H9 (cell line): ENCODE results near the gene LDLRAD4. TPM values are rescaled to one million over a fixed set of nuclear protein-coding genes. Genes with fewer than 3 reads are reported as not detected.

Source experiments
- DNase-seq: peaks from one replicate; pipeline ENCODE4 v3.0.0-alpha.2; 2017
- H2AFZ ChIP-seq: one replicate; pipeline ENCODE4 v1.6.1; 2013; ENCODE audit warnings: mild to moderate bottlenecking, low read length, control low read depth, moderate library complexity
- H2AK5ac ChIP-seq: 2 replicates; pipeline ENCODE4 v1.6.1; 2013; ENCODE audit warnings: low read length, control low read depth, mixed read lengths; ENCODE audit not compliant: insufficient read length
- H2BK120ac ChIP-seq: one replicate; pipeline ENCODE4 v1.6.1; 2013; ENCODE audit warnings: low read depth, mild to moderate bottlenecking, low read length, control low read depth, inconsistent platforms; ENCODE audit not compliant: poor library complexity, severe bottlenecking
- H2BK12ac ChIP-seq: 2 replicates; pipeline ENCODE4 v1.6.1; 2013; ENCODE audit warnings: low read length, control low read depth, mixed read lengths, low read depth; ENCODE audit not compliant: insufficient read length
- H2BK15ac ChIP-seq: 2 replicates; pipeline ENCODE4 v1.6.1; 2013; ENCODE audit warnings: low read depth, low read length, control low read depth
- H2BK20ac ChIP-seq: one replicate; pipeline ENCODE4 v1.6.1; 2013; ENCODE audit warnings: low read depth, mild to moderate bottlenecking, low read length, control low read depth, inconsistent platforms; ENCODE audit not compliant: poor library complexity, severe bottlenecking
- H2BK5ac ChIP-seq: 2 replicates; pipeline ENCODE4 v1.6.1; 2013; ENCODE audit warnings: low read length, control low read depth, mixed read lengths; ENCODE audit not compliant: insufficient read length
- H3K14ac ChIP-seq: 2 replicates; pipeline ENCODE4 v1.6.1; 2013; ENCODE audit warnings: low read length, control low read depth; ENCODE audit not compliant: insufficient read depth
- H3K18ac ChIP-seq: 2 replicates; pipeline ENCODE4 v1.6.1; 2013; ENCODE audit warnings: low read depth, mild to moderate bottlenecking, mixed read lengths, low read length, control low read depth; ENCODE audit not compliant: insufficient read length
- H3K23ac ChIP-seq: 2 replicates; pipeline ENCODE4 v1.6.1; 2013; ENCODE audit warnings: low read length, control low read depth, mixed read lengths, low read depth; ENCODE audit not compliant: insufficient read length
- H3K23me2 ChIP-seq: 2 replicates; pipeline ENCODE4 v1.6.1; 2013; ENCODE audit warnings: low read depth, mild to moderate bottlenecking, mixed read lengths, low read length, control low read depth; ENCODE audit not compliant: insufficient read length, poor library complexity, severe bottlenecking
- H3K27ac ChIP-seq: 2 replicates; pipeline ENCODE4 v1.5.1; 2013; ENCODE audit warnings: low read length, control low read depth, mixed read lengths, low read depth; ENCODE audit not compliant: insufficient read length
- H3K27me3 ChIP-seq: 2 replicates; pipeline ENCODE4 v1.6.1; 2013; ENCODE audit warnings: low read length, control low read depth, inconsistent platforms; ENCODE audit not compliant: insufficient read depth
- H3K4ac ChIP-seq: 2 replicates; pipeline ENCODE4 v1.6.1; 2013; ENCODE audit warnings: low read depth, mild to moderate bottlenecking, control low read depth, inconsistent platforms, low read length, moderate library complexity
- H3K4me1 ChIP-seq: 2 replicates; pipeline ENCODE4 v1.6.1; 2013; ENCODE audit warnings: low read length, control low read depth, inconsistent platforms; ENCODE audit not compliant: insufficient read depth
- H3K4me2 ChIP-seq: 2 replicates; pipeline ENCODE4 v1.6.1; 2013; ENCODE audit warnings: low read length, control low read depth, mixed read lengths; ENCODE audit not compliant: insufficient read length, insufficient read depth
- H3K56ac ChIP-seq: 2 replicates; pipeline ENCODE4 v1.6.1; 2013; ENCODE audit warnings: low read depth, mild to moderate bottlenecking, mixed read lengths, low read length, control low read depth; ENCODE audit not compliant: insufficient read length
- H3K79me1 ChIP-seq: 2 replicates; pipeline ENCODE4 v1.6.1; 2013; ENCODE audit warnings: low read depth, mild to moderate bottlenecking, moderate library complexity, low read length, control low read depth, inconsistent platforms; ENCODE audit not compliant: insufficient read depth, poor library complexity, severe bottlenecking
- H3K79me2 ChIP-seq: 2 replicates; pipeline ENCODE4 v1.6.1; 2013; ENCODE audit warnings: low read length, control low read depth, inconsistent platforms; ENCODE audit not compliant: insufficient read depth
- H3K9ac ChIP-seq: 2 replicates; pipeline ENCODE4 v1.6.1; 2013; ENCODE audit warnings: low read length, control low read depth, mixed read lengths; ENCODE audit not compliant: insufficient read length; ENCODE audit errors: extremely low read depth
- H3K9me3 ChIP-seq: one replicate; pipeline ENCODE4 v1.6.1; 2013; ENCODE audit warnings: low read depth, low read length, inconsistent platforms; ENCODE audit not compliant: control insufficient read depth
- H3T11ph ChIP-seq: one replicate; pipeline ENCODE4 v1.6.1; 2013; ENCODE audit warnings: mild to moderate bottlenecking, low read length, control low read depth, inconsistent platforms
- H4K20me1 ChIP-seq: one replicate; pipeline ENCODE4 v1.6.1; 2013; ENCODE audit not compliant: control insufficient read depth, insufficient read length, insufficient read depth
- H4K5ac ChIP-seq: 2 replicates; pipeline ENCODE4 v1.6.1; 2013; ENCODE audit warnings: low read depth, mild to moderate bottlenecking, mixed read lengths, low read length, control low read depth; ENCODE audit not compliant: insufficient read length
- H4K8ac ChIP-seq: replicated peaks from 2 replicates; pipeline ENCODE4 v1.6.1; 2013; ENCODE audit warnings: low read length, control low read depth, mixed read lengths, low read depth; ENCODE audit not compliant: insufficient read length
- H4K91ac ChIP-seq: 2 replicates; pipeline ENCODE4 v1.6.1; 2013; ENCODE audit warnings: low read depth, mild to moderate bottlenecking, moderate library complexity, mixed read lengths, low read length, control low read depth; ENCODE audit not compliant: insufficient read length
- H3K27ac Mint-ChIP-seq, 3 experiments: 2 replicates in 2 of 3; 3 replicates in 1 of 3; pipeline ENCODE4 v1.8.0; 2020 to 2021; ENCODE audit warnings: mixed read lengths in 3 of 3, mild to moderate bottlenecking in 1 of 3, moderate library complexity in 1 of 3
- H3K27me3 Mint-ChIP-seq: 2 replicates; pipeline ENCODE4 v1.8.0; 2021; ENCODE audit warnings: low read depth, mild to moderate bottlenecking, moderate library complexity, mixed read lengths
- H3K36me3 Mint-ChIP-seq, 3 experiments: 2 replicates in 2 of 3; 3 replicates in 1 of 3; pipeline ENCODE4 v1.8.0; 2020 to 2021; ENCODE audit warnings: low read depth in 3 of 3, mixed read lengths in 3 of 3; ENCODE audit not compliant: insufficient read depth in 1 of 3
- H3K4me1 Mint-ChIP-seq, 2 experiments: 2 replicates each; pipeline ENCODE4 v1.8.0; 2020; ENCODE audit warnings: mixed read lengths in 2 of 2
- H3K4me3 Mint-ChIP-seq, 2 experiments: 2 replicates in 1 of 2; 3 replicates in 1 of 2; pipeline ENCODE4 v1.8.0; 2020 to 2021; ENCODE audit warnings: mild to moderate bottlenecking in 2 of 2, mixed read lengths in 2 of 2, moderate library complexity in 1 of 2
- H3K9me3 Mint-ChIP-seq, 2 experiments: 2 replicates in 1 of 2; 3 replicates in 1 of 2; pipeline ENCODE4 v1.8.0; 2020; ENCODE audit warnings: mild to moderate bottlenecking in 2 of 2, mixed read lengths in 2 of 2, moderate library complexity in 1 of 2
- WGBS: extraction: QIAGEN DNeasy Blood & Tissue Kit; methylation state at CpG from one replicate; pipeline ENCODE4 v1.1.7; 2013; ENCODE audit warnings: missing lambda C conversion rate, low lambda C conversion rate, mixed read lengths; ENCODE audit not compliant: insufficient read length; ENCODE audit errors: extremely low coverage; 5-methylcytosine and 5-hydroxymethylcytosine counted together
- total RNA-seq: library from RNA; stranded (reverse); gene quantifications from 2 replicates; pipeline ENCODE4 v1.2.1, GENCODE V29; 2021
- TF ChIP-seq, protein P1 (sequence below): fragments of 200-600 bp; sonication (generic); conservative IDR thresholded peaks from 3 replicates; pipeline ENCODE4 v1.8.0; 2021; ENCODE audit warnings: antibody characterized with exemption, mild to moderate bottlenecking

The LDLRAD4 gene
- total RNA-seq, 1 experiment from 2014 or later: 3.9 TPM

DNA sequence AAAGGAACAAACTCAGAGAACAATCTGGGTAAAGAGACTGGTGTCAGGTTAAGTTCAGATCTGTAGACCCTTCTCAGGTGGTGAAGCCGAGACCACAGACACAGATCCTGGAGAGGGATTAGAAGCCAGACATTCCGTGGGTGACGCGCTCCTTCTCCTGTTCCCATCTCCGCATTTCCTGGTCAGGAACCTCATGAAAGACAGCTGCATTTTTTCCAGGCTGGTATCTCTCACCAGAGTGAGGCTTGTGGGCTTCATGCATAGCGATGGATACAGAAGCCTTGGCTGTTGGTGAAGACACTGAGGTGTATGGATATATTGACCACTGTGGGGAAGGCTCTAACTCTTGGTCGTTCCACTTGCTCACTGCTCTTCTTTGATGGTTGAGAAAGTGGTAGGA, 355.2 kb downstream of the LDLRAD4 start:
- no peak overlapping the region for H2AK5ac ChIP-seq
- Mint-ChIP-seq H3K9me3 (no peaks in the 10 kb centered on the region), H3K36me3 (no peaks in the 10 kb centered on the region; a peak in 1 of 7 replicates), H3K4me1 (no peaks in the 10 kb centered on the region), H3K27ac (no peak overlapping the region), H3K27me3 (no peaks in the 10 kb centered on the region), H3K4me3 (no peak overlapping the region)
- H2BK20ac ChIP-seq: no peak overlapping the region
- no peaks in the 10 kb centered on the region for H4K20me1 ChIP-seq
- H3K4ac ChIP-seq: no peak overlapping the region
- no peak overlapping the region for H4K8ac ChIP-seq
- H4K5ac ChIP-seq: no peak overlapping the region
- H3K27ac ChIP-seq: no peak overlapping the region
- TF ChIP-seq, protein P1, sequence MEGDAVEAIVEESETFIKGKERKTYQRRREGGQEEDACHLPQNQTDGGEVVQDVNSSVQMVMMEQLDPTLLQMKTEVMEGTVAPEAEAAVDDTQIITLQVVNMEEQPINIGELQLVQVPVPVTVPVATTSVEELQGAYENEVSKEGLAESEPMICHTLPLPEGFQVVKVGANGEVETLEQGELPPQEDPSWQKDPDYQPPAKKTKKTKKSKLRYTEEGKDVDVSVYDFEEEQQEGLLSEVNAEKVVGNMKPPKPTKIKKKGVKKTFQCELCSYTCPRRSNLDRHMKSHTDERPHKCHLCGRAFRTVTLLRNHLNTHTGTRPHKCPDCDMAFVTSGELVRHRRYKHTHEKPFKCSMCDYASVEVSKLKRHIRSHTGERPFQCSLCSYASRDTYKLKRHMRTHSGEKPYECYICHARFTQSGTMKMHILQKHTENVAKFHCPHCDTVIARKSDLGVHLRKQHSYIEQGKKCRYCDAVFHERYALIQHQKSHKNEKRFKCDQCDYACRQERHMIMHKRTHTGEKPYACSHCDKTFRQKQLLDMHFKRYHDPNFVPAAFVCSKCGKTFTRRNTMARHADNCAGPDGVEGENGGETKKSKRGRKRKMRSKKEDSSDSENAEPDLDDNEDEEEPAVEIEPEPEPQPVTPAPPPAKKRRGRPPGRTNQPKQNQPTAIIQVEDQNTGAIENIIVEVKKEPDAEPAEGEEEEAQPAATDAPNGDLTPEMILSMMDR: no peak
- H3K23ac ChIP-seq: no peak overlapping the region
- H3K4me1 ChIP-seq: no peaks in the 10 kb centered on the region
- H3T11ph ChIP-seq: no peak overlapping the region
- no peak overlapping the region for H3K9ac ChIP-seq
- no peaks in the 10 kb centered on the region for H3K23me2 ChIP-seq
- no peak overlapping the region for H2BK15ac ChIP-seq
- DNase-seq: no peak
- WGBS: no CpG with 5 or more reads among the region's 7 CpGs
- no peak overlapping the region for H3K4me2 ChIP-seq
- H3K27me3 ChIP-seq: no peaks in the 10 kb centered on the region
- H2BK12ac ChIP-seq: no peak overlapping the region
- H3K79me1 ChIP-seq: no peaks in the 10 kb centered on the region
- no peak overlapping the region for H3K18ac ChIP-seq
- no peak overlapping the region for H2BK120ac ChIP-seq
- H3K79me2 ChIP-seq: no peaks in the 10 kb centered on the region
- no peak overlapping the region for H2AFZ ChIP-seq
- H4K91ac ChIP-seq: no peak overlapping the region
- H2BK5ac ChIP-seq: no peak overlapping the region
- no peaks in the 10 kb centered on the region for H3K9me3 ChIP-seq
- H3K14ac ChIP-seq: no peak overlapping the region
- no peak overlapping the region for H3K56ac ChIP-seq
